Tibial artery (tissue), 4 donors: ENCODE results near the gene PLCH1.

Source experiments
- DNase-seq, 2 donors: peaks; one replicate each; pipeline ENCODE4 v3.0.0-alpha.2; 2019
- H3K27ac ChIP-seq, 2 donors: fragments of 200-600 bp; sonication (generic) in 1 of 2; 1 replicate in 1 of 2; 2 replicates in 1 of 2; pipeline ENCODE4 v1.5.1; 2018 to 2019; ENCODE audit warnings: mild to moderate bottlenecking in 1 of 2
- H3K27me3 ChIP-seq, 2 donors: fragments of 200-600 bp; sonication (generic) in 1 of 2; one replicate each; pipeline versions ENCODE4 v1.5.1 to v1.6.0; 2016 to 2019
- H3K36me3 ChIP-seq, 3 donors: fragments of 200-600 bp; sonication (generic) in 2 of 3; one replicate each; pipeline ENCODE4 v1.5.1; 2016 to 2019; ENCODE audit warnings: mild to moderate bottlenecking in 2 of 3
- H3K4me1 ChIP-seq, 4 donors: fragments of 200-600 bp; sonication (generic) in 2 of 4; 1 replicate in 3 of 4; 2 replicates in 1 of 4; pipeline ENCODE4 v1.5.1; 2016 to 2019
- H3K4me3 ChIP-seq, 2 donors: fragments of 200-600 bp; sonication (generic) in 1 of 2; 1 replicate in 1 of 2; 2 replicates in 1 of 2; pipeline ENCODE4 v1.5.1; 2018 to 2019; ENCODE audit warnings: mild to moderate bottlenecking in 2 of 2
- H3K9me3 ChIP-seq, 3 donors: fragments of 200-600 bp; sonication (generic) in 1 of 3; one replicate each; pipeline ENCODE4 v1.5.1; 2016 to 2019
- CTCF ChIP-seq, 2 experiments: fragments of 200-600 bp in 1 of 2; fragments of 450-650 bp in 1 of 2; IDR thresholded peaks; one replicate each; pipeline ENCODE4 v1.5.1; 2017 to 2019; ENCODE audit warnings: antibody characterized with exemption in 2 of 2, mild to moderate bottlenecking in 1 of 2, moderate library complexity in 1 of 2
- intact Hi-C: fragments of 100-400 bp; cut with DNase I; formaldehyde crosslinking; loops from one replicate; pipeline ENCODE4 v1.15.0; 2023; ENCODE audit warnings: low total_unique reads

PLCH1 gene

DNA sequence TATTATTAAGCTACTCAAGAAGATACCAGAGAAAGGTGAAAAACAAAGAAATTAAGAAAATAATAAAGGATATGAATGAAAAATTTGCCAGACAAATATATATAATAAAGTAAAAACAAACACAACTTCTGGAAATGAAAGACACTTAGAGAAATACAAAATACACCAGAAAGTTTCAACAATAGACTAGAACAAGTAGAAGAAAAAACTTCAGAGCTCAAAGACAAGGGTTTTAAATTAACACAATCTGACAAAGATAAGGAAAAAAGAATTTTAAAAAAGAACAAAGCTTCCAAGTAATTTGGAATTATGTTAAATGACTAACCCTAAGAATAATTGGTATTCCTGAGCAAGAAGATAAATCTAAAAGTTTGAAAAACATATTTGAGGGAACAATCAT, 135.3 kb downstream of the PLCH1 start:
- intact Hi-C loops, result no loop called here
- Histone ChIP-seq H3K9me3 (peaks cover 0 to 5% (median 3%) of the 10 kb centered on the region in 3 donors), H3K36me3 (no peaks in the 10 kb centered on the region), H3K4me1 (no peaks in the 10 kb centered on the region), H3K27me3 (no peaks in the 10 kb centered on the region), H3K27ac (no peak overlapping the region), H3K4me3 (no peak overlapping the region)
- TF ChIP-seq CTCF (IDR thresholded peaks at IDR 0.05), result no peak
- no peak for DNase-seq

DNA sequence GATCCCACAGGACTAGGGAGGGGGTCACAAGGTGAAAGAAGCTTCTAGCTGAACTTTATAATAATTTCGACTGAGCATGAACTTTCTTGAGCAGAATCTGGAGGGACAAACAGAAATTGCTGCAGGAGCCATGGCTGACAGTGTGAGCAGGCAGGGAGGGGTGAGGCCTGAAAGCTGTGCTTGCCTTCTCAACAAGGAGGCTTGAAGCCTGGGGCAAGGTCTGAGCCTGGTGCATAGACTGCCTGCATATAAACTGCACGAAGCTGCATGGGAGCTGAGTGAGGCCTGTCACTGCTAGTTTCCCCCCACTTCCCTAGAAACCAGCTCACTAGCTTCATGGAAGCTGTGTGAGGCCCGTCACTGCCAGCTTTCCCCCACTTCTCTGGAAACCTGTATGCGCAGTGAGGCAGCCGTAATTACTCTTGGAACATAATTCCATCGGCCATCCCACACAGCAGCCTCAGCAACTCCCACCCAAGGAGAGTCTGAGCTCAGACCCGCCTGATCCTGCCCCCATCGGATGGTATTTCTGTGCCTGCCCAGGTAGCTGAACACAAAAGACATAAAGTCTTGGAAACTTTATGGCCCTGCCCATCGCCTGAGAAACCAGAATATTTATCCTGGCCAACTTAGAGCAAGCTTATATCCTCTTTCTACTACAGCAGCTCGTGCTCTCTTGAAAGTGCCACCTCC, 136.5 kb downstream of the PLCH1 start:
- Histone ChIP-seq H3K27me3 (no peaks in the 10 kb centered on the region), H3K9me3 (peaks cover 0 to 5% (median 3%) of the 10 kb centered on the region in 3 donors), H3K27ac (no peak overlapping the region), H3K36me3 (no peaks in the 10 kb centered on the region), H3K4me1 (no peaks in the 10 kb centered on the region), H3K4me3 (no peak overlapping the region)
- intact Hi-C loops, result no loop called here
- DNase-seq, result no peak
- TF ChIP-seq CTCF (IDR thresholded peaks at IDR 0.05), result no peak

DNA sequence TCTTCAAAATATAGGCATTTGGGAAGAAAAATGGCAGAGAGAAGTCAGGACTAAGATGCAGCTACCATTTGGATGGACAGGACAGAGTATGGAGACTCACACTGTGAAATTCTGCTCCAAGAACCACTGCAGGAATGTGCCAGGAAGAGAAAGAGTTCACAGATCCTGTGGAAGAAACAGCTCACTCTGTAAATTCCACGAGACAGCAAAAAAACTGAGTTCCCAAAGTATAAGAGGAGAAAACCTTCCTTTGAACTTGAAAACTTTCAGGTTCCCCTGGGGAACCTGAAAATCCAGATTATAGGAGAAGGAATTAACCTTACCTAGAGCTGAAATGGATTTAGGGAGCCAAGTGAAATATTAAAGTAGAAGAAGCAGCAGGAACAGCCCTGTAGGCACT, 137.1 kb downstream of the PLCH1 start:
- H3K36me3 ChIP-seq, result no peaks in the 10 kb centered on the region
- DNase-seq, result no peak
- H3K4me1 ChIP-seq, result no peaks in the 10 kb centered on the region
- no peak overlapping the region for H3K27ac ChIP-seq
- peaks cover 0 to 5% (median 3%) of the 10 kb centered on the region in 3 donors for H3K9me3 ChIP-seq
- TF ChIP-seq CTCF (IDR thresholded peaks at IDR 0.05), result no peak
- H3K27me3 ChIP-seq, result no peaks in the 10 kb centered on the region
- H3K4me3 ChIP-seq, result no peak overlapping the region
- intact Hi-C loops, result no loop called here

- DNase-seq, result no peak
- Histone ChIP-seq H3K9me3 (peaks cover 0 to 5% (median 3%) of the 10 kb centered on the region in 3 donors), H3K4me3 (no peak overlapping the region), H3K36me3 (no peaks in the 10 kb centered on the region), H3K27ac (no peak overlapping the region), H3K27me3 (no peaks in the 10 kb centered on the region), H3K4me1 (no peaks in the 10 kb centered on the region)
- TF ChIP-seq CTCF (IDR thresholded peaks at IDR 0.05), result no peak
- intact Hi-C loops, result no loop called here
These were observed 139.3 kb downstream of the PLCH1 start for GRCh38 chr3:155605571-155605970.

GRCh38 chr3:155604967-155605366, 139.9 kb downstream of the PLCH1 start:
- intact Hi-C loops, result no loop called here
- Histone ChIP-seq H3K27ac (no peak overlapping the region), H3K36me3 (no peaks in the 10 kb centered on the region), H3K9me3 (peaks cover 0 to 5% (median 3%) of the 10 kb centered on the region in 3 donors), H3K27me3 (no peaks in the 10 kb centered on the region), H3K4me1 (no peaks in the 10 kb centered on the region), H3K4me3 (no peak overlapping the region)
- no peak for DNase-seq
- TF ChIP-seq CTCF (IDR thresholded peaks at IDR 0.05), result no peak
